OCI-LY1 (cell line): ENCODE data around the gene DYSF.

Experiments used
- H2AFZ ChIP-seq: fragments of 200-600 bp; sonication (generic), shearing (Covaris generic); 2 replicates; pipeline ENCODE4 v1.6.0; 2014; ENCODE audit warnings: antibody characterized with exemption, mild to moderate bottlenecking, low read length
- H3F3A ChIP-seq: fragments of 200-600 bp; sonication (generic), shearing (Covaris generic); 2 replicates; pipeline ENCODE4 v1.6.0; 2014; ENCODE audit warnings: mild to moderate bottlenecking, antibody characterized with exemption, low read length, moderate library complexity; ENCODE audit not compliant: insufficient read depth
- H3K27ac ChIP-seq: fragments of 200-600 bp; sonication (generic); 2 replicates; pipeline ENCODE4 v1.5.1; 2014; ENCODE audit warnings: low read length, mixed run types, mild to moderate bottlenecking, low read depth; ENCODE audit not compliant: poor library complexity, severe bottlenecking
- H3K27me3 ChIP-seq: fragments of 200-600 bp; sonication (generic); 2 replicates; pipeline ENCODE4 v1.6.0; 2014; ENCODE audit warnings: antibody characterized with exemption, mild to moderate bottlenecking, low read length, moderate library complexity; ENCODE audit not compliant: insufficient read depth
- H3K36me3 ChIP-seq: fragments of 200-600 bp; sonication (generic); 2 replicates; pipeline ENCODE4 v1.6.1; 2014; ENCODE audit warnings: mild to moderate bottlenecking, antibody characterized with exemption, low read length, moderate library complexity, mixed read lengths; ENCODE audit not compliant: insufficient read depth
- H3K4me1 ChIP-seq: fragments of 200-600 bp; sonication (generic); 2 replicates; pipeline ENCODE4 v1.5.1; 2014; ENCODE audit warnings: mild to moderate bottlenecking, low read length, moderate library complexity; ENCODE audit not compliant: insufficient read depth, severe bottlenecking
- H3K4me2 ChIP-seq: fragments of 200-600 bp; sonication (generic), shearing (Covaris generic); 2 replicates; pipeline ENCODE4 v1.6.1; 2014; ENCODE audit warnings: low read length
- H3K4me3 ChIP-seq: fragments of 200-600 bp; sonication (generic); 2 replicates; pipeline ENCODE4 v1.5.1; 2014; ENCODE audit warnings: low read length, low read depth, mild to moderate bottlenecking, mixed read lengths; ENCODE audit not compliant: poor library complexity, severe bottlenecking
- H3K79me2 ChIP-seq: fragments of 200-600 bp; shearing (Covaris generic); 2 replicates; pipeline ENCODE4 v1.6.1; 2016; ENCODE audit warnings: mixed run types, low read length, mixed read lengths; ENCODE audit not compliant: insufficient read depth
- H3K9ac ChIP-seq: fragments of 200-600 bp; sonication (generic), shearing (Covaris generic); 2 replicates; pipeline ENCODE4 v1.6.1; 2014; ENCODE audit warnings: mild to moderate bottlenecking, low read length, mixed read lengths
- H3K9me2 ChIP-seq: fragments of 200-600 bp; sonication (generic), shearing (Covaris generic); 2 replicates; pipeline ENCODE4 v1.6.1; 2014; ENCODE audit warnings: low read depth, mild to moderate bottlenecking, low read length, mixed read lengths
- H3K9me3 ChIP-seq: fragments of 200-600 bp; shearing (Covaris generic); 2 replicates; pipeline ENCODE4 v1.6.1; 2014; ENCODE audit warnings: low read length, mixed read lengths
- H4K20me1 ChIP-seq: fragments of 200-600 bp; sonication (generic), shearing (Covaris generic); 2 replicates; pipeline ENCODE4 v1.6.0; 2016; ENCODE audit warnings: mild to moderate bottlenecking, low read length; ENCODE audit not compliant: insufficient read depth
- EZH2 ChIP-seq: fragments of 200-600 bp; sonication (generic), shearing (Covaris generic); IDR thresholded peaks from 2 replicates; pipeline ENCODE4 v1.8.0; 2017; ENCODE audit warnings: borderline replicate concordance, mixed run types, mild to moderate bottlenecking, antibody characterized with exemption, low read length, moderate library complexity, mixed read lengths
- TF ChIP-seq, protein P1 (sequence below): fragments of 200-600 bp; sonication (generic), shearing (Covaris generic); IDR thresholded peaks from 2 replicates; pipeline ENCODE4 v1.5.1; 2017; ENCODE audit warnings: mild to moderate bottlenecking, antibody characterized with exemption, low read length, moderate library complexity, mixed read lengths

DYSF gene

DNA sequence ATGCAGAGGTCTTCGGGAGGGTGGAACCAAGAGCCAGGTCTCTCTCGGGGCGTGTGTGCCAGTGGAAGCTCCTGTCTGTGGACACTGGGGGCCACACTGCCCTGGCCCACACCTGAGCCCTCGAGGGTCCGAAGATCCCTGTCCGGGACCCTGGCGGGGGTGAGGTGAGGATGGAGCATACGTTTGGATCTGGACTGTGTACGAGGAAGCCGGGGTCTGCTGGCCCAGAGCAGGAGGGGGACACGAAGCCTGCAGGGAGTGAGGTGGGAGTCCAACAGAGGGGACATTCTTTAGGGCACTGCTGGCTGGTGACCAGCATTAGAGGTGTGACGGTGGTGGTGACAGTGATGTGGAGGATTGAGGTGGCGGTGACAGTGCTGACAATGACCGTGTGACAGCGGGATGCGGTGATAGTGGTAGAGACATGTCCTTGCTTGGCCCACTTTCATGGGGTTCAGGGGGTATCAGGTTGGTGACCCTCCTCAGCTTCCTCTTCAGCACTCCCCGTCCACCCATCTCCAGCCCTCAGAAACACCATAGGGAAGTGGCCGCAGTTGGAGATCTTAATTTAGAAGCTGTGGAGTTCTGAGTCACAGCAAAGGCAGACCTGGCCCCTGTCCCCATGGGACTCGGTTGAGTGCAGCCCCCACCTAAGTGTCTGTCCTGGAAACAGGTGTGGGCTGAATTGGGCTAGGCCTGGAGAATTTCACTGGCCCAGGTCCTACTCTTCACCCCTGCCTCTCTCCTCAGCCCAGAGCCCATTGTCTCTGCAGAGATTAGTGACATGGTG, 252.0 kb downstream of the DYSF start:
- Histone ChIP-seq H3K4me2 (no peak overlapping the region), H3K27me3 (no peaks in the 10 kb centered on the region), H3F3A (no peaks in the 10 kb centered on the region), H3K9ac (no peak overlapping the region), H3K9me3 (no peaks in the 10 kb centered on the region), H3K4me1 (no peaks in the 10 kb centered on the region), H4K20me1 (no peaks in the 10 kb centered on the region), H3K4me3 (no peak overlapping the region), H3K79me2 (no peaks in the 10 kb centered on the region), H3K9me2 (no peaks in the 10 kb centered on the region), H3K27ac (no peak overlapping the region), H3K36me3 (no peaks in the 10 kb centered on the region), H2AFZ (no peak overlapping the region)
- no peak for TF ChIP-seq EZH2
- TF ChIP-seq, protein P1, sequence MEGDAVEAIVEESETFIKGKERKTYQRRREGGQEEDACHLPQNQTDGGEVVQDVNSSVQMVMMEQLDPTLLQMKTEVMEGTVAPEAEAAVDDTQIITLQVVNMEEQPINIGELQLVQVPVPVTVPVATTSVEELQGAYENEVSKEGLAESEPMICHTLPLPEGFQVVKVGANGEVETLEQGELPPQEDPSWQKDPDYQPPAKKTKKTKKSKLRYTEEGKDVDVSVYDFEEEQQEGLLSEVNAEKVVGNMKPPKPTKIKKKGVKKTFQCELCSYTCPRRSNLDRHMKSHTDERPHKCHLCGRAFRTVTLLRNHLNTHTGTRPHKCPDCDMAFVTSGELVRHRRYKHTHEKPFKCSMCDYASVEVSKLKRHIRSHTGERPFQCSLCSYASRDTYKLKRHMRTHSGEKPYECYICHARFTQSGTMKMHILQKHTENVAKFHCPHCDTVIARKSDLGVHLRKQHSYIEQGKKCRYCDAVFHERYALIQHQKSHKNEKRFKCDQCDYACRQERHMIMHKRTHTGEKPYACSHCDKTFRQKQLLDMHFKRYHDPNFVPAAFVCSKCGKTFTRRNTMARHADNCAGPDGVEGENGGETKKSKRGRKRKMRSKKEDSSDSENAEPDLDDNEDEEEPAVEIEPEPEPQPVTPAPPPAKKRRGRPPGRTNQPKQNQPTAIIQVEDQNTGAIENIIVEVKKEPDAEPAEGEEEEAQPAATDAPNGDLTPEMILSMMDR, result no peak

- Histone ChIP-seq H3K4me1 (no peaks in the 10 kb centered on the region), H3K9me3 (no peaks in the 10 kb centered on the region), H3K9me2 (no peaks in the 10 kb centered on the region), H3K9ac (no peak overlapping the region), H3K79me2 (no peaks in the 10 kb centered on the region), H4K20me1 (no peaks in the 10 kb centered on the region), H2AFZ (no peak overlapping the region), H3K27ac (no peak overlapping the region), H3F3A (no peaks in the 10 kb centered on the region), H3K4me2 (no peak overlapping the region), H3K27me3 (0 out of 2 replicates have a peak, but pooled peaks cover 3% of the 10 kb centered on the region), H3K36me3 (no peaks in the 10 kb centered on the region), H3K4me3 (no peak overlapping the region)
- TF ChIP-seq, protein P1, result no peak
- no peak for TF ChIP-seq EZH2
These were observed 252.8 kb downstream of the DYSF start for GRCh38 chr2:71706121-71706520.

- TF ChIP-seq, protein P1, result no peak
- TF ChIP-seq EZH2, result no peak
- H2AFZ ChIP-seq, result no peak overlapping the region
- H3K9me3 ChIP-seq, result no peaks in the 10 kb centered on the region
- no peaks in the 10 kb centered on the region for H3F3A ChIP-seq
- H4K20me1 ChIP-seq, result no peaks in the 10 kb centered on the region
- no peak overlapping the region for H3K4me2 ChIP-seq
- no peaks in the 10 kb centered on the region for H3K9me2 ChIP-seq
- H3K36me3 ChIP-seq, result no peaks in the 10 kb centered on the region
- 0 out of 2 replicates have a peak, but pooled peaks cover 3% of the 10 kb centered on the region for H3K27me3 ChIP-seq
- H3K4me1 ChIP-seq, result no peaks in the 10 kb centered on the region
- H3K79me2 ChIP-seq, result no peaks in the 10 kb centered on the region
- no peak overlapping the region for H3K4me3 ChIP-seq
- H3K27ac ChIP-seq, result no peak overlapping the region
- H3K9ac ChIP-seq, result no peak overlapping the region
These were observed 253.5 kb downstream of the DYSF start for GRCh38 chr2:71706836-71707235.
